GM12892 (cell line): ENCODE data around the gene P2RX1.

Experiments
- DNase-seq: peaks from one replicate; pipeline ENCODE4 v3.0.0; 2011; ENCODE audit not compliant: insufficient read length
- FAIRE-seq: peaks from 2 replicates; lab custom pipeline; 2011; peaks lifted over from hg19 to GRCh38; lab: Jason Lieb, UNC
- POLR2A ChIP-seq: IDR thresholded peaks from 2 replicates; pipeline ENCODE4 v1.6.1; 2011; ENCODE audit warnings: low read depth, low read length, control low read depth
- POLR2AphosphoS5 ChIP-seq: IDR thresholded peaks from 2 replicates; pipeline ENCODE4 v1.6.1; 2011; ENCODE audit warnings: low read depth, low read length, control low read depth
- TAF1 ChIP-seq: IDR thresholded peaks from 2 replicates; pipeline ENCODE4 v1.6.1; 2011; ENCODE audit warnings: low read depth, mild to moderate bottlenecking, control low read depth, low read length, borderline replicate concordance

The P2RX1 gene

GRCh38 chr17:3959295-3959899, 43.1 kb upstream of the P2RX1 start:
- no peak for DNase-seq

GRCh38 chr17:3957735-3958599, 41.7 kb upstream of the P2RX1 start:
- TF ChIP-seq POLR2AphosphoS5, result no peak
- TF ChIP-seq TAF1, result no peak
- no peak for TF ChIP-seq POLR2A
- no peak for FAIRE-seq
- no peak for DNase-seq

More at GRCh38 chr17:3959295-3959899, 43.1 kb upstream of the P2RX1 start:
- TF ChIP-seq POLR2AphosphoS5, result no peak
- TF ChIP-seq TAF1, result no peak
- FAIRE-seq, result no peak

GRCh38 chr17:3956983-3957382, 40.7 kb upstream of the P2RX1 start:
- TF ChIP-seq POLR2A, result no peak
- no peak for TF ChIP-seq TAF1
- no peak for TF ChIP-seq POLR2AphosphoS5
- FAIRE-seq, result no peak
- no peak for DNase-seq

GRCh38 chr17:3956327-3956957, 40.2 kb upstream of the P2RX1 start:
- no peak for FAIRE-seq
- no peak for DNase-seq
- TF ChIP-seq POLR2A (no peak), POLR2AphosphoS5 (no peak), TAF1 (no peak)

- FAIRE-seq, result no peak
Measured at GRCh38 chr17:3955673-3955988, 39.4 kb upstream of the P2RX1 start.

GRCh38 chr17:3954976-3955672, 38.9 kb upstream of the P2RX1 start:
- TF ChIP-seq TAF1 (no peak), POLR2A (no peak), POLR2AphosphoS5 (no peak)
- FAIRE-seq (no peak), DNase-seq (no peak)

More at GRCh38 chr17:3955673-3955988, 39.4 kb upstream of the P2RX1 start:
- DNase-seq, result no peak
- no peak for TF ChIP-seq POLR2A
- no peak for TF ChIP-seq TAF1
- TF ChIP-seq POLR2AphosphoS5, result no peak

GRCh38 chr17:3954086-3954485, 37.8 kb upstream of the P2RX1 start:
- no peak for FAIRE-seq
- DNase-seq, result no peak
- TF ChIP-seq POLR2A, result no peak
- no peak for TF ChIP-seq POLR2AphosphoS5
- TF ChIP-seq TAF1, result no peak

GRCh38 chr17:3953542-3953941, 37.3 kb upstream of the P2RX1 start:
- TF ChIP-seq TAF1 (no peak), POLR2AphosphoS5 (no peak), POLR2A (no peak)
- FAIRE-seq (no peak), DNase-seq (no peak)

GRCh38 chr17:3952186-3952585, 35.9 kb upstream of the P2RX1 start:
- no peak for DNase-seq
- no peak for FAIRE-seq
- TF ChIP-seq TAF1 (no peak), POLR2AphosphoS5 (no peak), POLR2A (no peak)

GRCh38 chr17:3951420-3951819, 35.2 kb upstream of the P2RX1 start:
- TF ChIP-seq TAF1 (no peak), POLR2AphosphoS5 (no peak), POLR2A (no peak)
- no peak for DNase-seq
- no peak for FAIRE-seq

- no peak for FAIRE-seq
- TF ChIP-seq POLR2A (no peak), TAF1 (no peak), POLR2AphosphoS5 (no peak)
Measured at GRCh38 chr17:3951003-3951402, 34.7 kb upstream of the P2RX1 start.

More at GRCh38 chr17:3951003-3951402, 34.7 kb upstream of the P2RX1 start:
- no peak for DNase-seq
